ENCODE results near the gene TMEM45A.
"Not testable (repeated sequence)": the region's sequence is repeated elsewhere in the genome, so short reads cannot be mapped to it uniquely, and the experiment has no call there.

TMEM45A gene

DNA sequence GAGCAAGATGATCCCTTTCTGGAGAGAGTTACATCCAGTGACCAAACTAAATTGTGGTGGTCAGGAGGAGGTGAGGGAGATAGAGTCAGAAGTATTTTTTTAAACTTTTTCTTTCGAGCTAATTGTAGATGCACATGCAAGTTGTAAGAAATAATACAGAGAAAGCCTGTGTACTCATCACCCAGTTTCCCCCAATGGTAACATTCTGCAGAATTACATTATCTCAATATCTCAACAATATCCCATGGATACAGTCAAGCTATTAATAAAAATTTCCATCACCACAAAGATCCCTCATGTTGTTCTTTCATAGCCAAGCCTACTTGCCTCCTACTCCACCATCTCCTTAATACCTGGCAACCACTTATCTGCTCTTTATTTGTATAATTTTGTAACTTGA, 3.3 kb upstream of the TMEM45A start:
- DNase-seq: no peak

DNA sequence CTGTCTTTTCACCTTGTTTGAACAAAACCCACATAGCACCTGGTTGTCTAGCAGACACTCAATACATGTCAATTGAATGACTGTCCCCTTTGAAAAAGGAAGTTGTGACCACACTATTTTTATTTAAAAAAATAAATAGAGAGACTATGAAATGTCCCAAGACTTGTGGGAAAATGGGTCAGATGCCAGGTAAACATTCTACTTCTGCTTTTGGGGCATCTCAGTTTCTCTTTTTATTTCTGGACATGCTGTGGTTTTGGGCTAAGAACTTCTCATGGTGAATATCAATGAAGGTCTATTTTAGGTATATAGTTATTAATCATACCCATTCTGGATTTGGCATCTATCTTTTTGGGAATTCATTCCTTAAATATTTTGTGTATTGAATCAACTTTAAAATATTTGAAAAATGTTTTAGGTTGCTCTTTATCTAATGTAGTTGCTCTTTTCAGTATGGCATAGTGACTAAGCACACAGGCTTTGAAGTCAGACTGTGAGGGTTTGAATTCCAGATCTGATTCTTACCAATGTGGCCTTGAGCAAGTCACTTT, 4.4 kb downstream of the TMEM45A start:
- no peak for DNase-seq

DNA sequence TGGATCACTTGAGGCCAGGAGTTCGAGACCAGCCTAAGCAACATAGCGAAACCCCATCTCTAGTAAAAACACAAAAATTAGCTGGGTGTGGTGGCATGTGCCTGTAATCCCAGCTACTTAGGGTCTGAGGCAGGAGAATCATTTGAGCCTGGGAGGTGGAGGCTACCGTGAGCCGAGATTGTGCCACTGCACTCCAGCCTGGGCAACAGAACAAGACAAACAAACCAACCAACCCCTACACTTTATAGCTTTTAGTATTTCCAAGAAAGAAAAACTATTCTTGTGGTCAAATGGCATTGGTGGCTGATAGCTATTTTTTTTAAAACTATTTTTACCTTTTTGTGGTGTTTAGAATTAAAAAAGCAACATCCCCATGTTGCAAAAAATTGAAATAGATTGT, 7.2 kb downstream of the TMEM45A start:
- DNase-seq: no peak

DNA sequence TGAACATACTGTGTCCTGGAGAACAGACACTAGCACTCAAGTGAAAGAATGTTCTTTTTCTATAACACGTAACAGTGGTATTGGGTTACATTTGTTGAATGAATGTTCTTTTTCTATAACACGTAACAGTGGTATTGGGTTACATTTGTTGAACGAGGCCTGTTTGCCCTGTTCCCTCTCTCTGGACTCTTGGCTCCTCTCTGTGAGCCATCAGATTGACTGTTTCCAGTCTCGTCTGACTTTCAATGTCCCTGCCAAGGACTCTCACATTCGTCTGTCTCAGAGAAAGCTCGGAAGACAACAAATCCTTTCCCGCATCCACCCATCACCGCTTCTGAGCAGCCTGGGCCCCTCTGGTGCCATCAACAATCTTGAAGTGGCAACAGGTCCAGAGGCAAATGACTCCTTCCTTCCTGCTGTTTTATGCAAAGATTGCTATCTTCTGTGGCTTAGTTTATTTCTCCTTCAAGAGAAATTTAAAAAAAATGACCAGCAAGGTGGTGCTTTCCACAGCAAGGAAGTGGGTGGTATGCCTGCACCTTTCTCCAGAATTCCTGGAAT, 8.0 kb downstream of the TMEM45A start:
- no peak for DNase-seq

DNA sequence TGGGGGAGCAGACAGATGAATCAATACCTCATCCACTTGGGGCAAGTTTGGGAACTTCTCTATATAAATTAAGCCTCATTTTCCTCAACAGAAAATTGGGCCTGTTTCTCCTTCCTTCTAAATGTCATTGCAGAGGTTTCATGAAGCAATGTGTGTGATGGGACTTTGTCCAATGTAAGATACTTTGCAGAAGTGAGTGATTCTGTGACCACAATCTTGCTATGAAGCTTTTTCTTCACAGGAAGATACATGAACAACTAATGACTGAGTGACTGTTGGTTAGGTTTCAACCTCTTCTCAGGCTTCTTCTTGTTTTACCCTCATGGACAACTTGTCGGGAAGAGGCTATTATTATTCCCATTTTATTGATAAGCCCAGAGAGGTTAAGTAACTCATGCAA, 11.0 kb downstream of the TMEM45A start:
- no peak for DNase-seq

DNA sequence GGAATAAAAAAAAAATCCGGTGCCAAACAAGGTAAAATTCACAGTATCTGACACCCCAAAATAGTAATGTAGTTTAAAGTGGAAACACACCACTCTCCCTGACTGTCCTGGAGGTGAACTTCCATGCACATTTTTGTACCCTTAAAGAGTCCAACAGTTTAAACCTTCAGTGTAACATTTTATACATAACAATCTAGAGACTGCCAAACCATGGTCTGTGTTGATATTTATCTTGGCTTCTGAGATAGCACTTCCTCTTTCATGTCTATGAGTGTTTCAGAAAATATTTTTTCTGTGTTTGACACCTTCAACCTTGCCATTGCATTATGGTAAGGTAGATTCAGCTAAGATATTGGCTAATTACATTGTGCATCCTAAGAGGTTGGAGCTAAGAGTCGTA, 13.9 kb downstream of the TMEM45A start:
- DNase-seq: no peak

DNA sequence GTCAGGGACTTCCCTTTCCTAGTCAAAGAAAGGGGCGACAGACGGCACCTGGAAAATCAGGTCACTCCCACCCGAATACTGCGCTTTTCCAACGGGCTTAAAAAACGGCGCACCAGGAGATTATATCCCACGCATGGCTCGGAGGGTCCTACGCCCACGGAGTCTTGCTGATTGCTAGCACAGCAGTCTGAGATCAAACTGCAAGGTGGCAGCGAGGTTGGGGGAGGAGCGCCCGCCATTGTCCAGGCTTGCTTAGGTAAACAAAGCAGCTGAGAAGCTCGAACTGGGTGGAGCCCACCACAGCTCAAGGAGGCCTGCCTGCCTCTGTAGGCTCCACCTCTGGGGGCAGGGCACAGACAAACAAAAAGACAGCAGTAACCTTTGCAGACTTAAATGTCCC, 17.4 kb downstream of the TMEM45A start:
- not testable (repeated sequence) for DNase-seq

DNA sequence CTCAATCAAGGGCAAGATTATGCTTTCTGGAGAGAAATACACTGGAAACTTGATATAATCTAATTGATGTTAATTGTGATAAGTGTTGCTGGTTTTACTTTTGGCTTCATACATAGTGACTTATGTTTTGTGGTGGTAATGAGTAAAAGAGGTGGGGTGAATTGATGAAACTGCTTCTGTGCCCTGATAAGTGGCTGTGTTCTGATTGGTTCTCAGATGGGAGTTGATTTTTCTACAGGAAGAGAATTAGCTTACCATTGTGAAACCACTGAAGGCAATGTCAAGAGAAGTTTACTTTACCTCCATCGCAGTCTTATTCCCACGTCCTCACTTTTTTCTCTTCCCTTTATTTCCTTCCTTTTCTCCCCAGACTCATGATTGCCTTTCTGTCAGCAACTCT, 23.8 kb downstream of the TMEM45A start:
- DNase-seq: no peak

DNA sequence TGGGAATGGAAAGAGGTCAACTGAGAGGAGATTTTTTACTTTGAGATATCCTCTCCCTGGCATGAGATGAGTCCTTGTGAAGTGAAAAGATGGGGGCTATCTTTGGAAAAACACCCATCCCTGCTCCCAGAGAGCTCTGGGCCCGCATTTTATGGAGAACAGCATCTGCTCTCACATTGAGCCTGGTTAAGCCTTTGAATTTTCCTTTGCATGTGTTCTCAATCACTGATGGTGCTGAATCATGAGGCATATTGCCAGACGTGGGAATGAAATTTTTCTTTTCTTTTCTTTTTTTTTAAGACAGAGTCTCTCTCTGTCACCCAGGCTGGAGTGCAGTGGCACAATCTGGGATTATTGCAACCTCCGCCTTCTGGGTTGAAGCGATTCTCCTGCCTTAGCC, 24.4 kb downstream of the TMEM45A start:
- no peak for DNase-seq

DNA sequence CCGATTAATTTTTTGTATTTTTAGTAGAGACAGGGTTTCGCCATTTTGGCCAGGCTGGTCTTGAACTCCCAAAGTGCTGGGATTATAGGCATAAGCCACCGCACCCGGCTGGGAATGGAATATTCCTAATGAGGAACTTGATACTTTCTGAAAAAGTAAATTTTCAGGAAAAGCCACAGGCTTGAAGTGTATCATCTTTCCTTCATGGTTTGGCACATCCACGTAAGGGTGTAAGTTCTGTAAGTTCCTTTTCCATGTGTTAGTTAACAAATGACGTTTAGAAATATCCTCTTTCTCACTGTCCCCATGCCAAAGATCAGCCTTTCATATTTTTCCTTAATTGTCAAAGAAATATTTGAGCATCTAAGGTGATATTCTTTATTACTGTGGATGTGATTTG, 24.9 kb downstream of the TMEM45A start:
- no peak for DNase-seq

DNA sequence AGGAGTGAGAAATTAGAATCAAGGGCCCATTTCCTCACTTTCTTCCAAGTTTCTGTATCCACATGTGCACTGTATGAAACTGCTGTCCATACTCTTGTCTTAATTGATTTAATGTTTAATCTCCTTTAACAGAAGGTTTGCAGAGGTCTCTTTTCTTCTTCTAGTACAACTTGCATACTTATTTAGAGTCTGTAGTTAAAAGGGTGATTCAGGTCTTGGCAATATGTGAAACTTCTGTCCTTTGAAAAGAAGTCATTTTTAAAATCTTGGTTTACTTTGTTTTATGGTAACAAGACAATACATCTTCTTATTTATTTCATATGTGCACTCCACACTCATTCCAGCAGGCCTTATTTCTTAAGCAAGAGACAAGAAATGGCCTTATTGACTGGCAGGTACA, 25.8 kb downstream of the TMEM45A start:
- no peak for DNase-seq

DNA sequence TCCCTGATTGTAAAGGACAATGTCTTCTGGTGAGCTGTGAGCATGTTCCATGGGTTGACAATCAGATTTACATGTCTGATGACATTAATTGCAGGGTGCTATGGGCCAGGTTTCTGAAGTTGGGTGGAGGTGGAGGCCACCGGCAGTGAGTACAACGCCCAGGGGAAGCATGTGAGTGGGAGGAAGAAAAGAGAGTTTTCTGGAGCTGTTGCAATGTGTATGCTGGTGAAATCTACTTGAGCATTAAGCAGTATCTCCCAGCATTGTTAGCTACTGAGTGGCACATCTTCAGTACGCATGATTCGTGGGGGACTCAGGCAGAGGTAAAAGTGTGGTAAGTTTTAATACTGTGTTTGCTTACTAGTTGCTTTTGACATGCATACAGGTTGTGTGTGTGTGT, 26.6 kb downstream of the TMEM45A start:
- DNase-seq: no peak

DNA sequence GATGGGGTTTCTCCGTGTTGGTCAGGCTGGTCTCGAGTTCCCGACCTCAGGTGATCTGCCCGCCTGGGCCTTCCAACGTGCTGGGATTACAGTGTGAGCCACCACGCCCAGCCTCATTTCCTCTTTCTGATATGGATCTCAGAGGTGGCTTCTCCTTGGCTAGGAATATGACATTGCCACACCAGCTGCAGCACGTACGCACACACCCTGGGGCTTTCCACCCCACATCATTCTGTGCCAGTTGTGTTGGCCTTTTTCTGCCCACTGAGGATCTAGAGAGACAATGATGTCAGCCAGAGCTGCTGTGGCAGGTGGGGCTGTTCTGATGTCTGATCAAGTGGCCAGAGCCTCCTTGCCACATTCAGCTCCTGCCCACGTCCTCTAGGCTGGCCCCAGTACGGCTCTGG, 29.0 kb downstream of the TMEM45A start:
- no peak for DNase-seq

DNA sequence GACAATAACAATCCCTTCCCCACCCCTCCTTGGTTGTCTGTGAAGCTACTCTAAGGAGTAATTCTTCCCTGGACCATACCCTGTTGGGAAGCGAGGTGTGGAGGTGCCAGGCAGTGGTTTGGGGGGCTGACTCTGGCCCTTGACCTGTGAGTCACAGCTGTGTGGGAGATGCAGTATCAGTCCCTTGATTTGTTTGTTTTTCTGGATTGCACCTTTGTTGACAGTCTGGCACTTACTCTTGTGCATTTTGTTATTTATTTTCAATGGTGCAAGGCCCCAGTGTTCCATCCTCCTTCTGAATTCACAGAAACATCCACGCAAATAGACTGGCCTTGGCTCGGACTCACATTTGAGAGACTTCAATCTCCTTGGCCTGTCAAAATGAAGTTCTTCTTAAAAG, 29.7 kb downstream of the TMEM45A start:
- DNase-seq: no peak

DNA sequence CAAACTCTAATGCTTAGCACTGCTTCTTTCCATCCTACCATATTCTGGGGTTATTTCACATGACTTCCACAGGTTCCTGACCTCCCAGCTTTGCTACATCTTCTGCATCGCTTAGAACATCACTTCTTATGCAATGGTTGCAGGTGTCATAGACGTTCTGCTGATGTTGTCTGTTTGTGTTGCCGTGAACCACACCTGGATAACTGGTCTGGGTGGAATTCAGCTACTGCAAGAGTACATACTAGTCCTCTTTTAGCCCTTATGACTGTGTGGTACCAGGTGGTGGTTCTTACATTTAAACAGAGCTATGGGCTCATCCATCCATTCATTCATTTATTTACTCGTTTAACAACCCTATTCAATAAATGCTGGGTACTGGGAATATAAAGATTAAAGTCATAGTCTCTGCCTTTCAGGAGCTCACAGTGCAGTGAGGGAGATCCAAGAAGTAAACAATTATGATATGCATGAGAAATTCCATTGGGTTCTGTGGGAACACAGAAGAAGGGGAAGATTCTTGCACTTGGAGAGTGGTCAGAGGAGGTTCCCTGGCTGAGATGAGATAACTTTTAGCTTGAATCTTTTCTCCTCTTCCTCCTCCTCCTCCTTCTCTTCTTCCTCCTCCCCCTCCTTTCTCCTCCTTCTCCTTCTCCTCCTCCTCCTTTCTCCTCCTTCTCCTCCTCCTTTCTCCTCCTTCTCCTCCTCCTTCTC, 30.8 kb downstream of the TMEM45A start:
- no peak for DNase-seq

DNA sequence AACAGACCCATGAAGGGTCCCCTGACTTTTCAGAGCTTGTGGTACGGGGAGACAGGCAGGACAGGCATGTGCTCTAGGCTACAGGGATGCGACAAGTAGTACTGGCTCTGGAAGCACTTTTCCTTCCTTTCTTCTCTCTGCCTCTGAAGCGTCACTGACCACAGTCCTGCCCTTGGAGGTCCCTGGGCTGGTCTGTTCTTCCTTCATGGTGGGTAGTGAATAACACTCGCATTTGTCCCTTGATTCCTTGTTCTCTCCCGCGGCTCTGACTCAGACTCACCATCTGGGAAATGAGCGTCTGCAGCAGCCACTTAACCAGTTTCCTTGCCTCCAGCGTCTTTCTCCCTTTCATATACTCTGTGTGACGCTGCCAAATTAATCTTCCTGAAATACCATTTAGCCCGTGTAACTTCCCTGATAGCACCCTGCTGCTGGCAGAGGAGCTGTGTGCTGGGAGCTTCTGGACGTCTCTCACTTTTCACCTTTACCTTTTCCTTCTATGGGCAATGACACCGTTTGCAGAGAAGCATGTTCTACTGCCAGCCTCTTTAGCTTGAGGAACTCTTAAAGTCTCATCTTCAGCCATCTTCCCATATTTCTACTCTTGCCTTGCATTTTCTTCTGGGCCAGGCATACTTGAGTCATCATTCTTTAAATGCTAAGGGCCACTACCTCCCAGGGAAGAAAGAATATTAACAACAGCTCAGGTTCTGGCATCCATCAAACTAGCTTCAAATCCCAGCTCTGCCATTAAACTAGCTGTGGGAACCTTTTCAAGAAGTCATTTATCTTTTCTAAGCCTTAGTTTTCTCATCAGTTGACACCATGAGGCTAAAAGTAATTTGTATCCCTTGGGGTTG, 33.6 kb downstream of the TMEM45A start:
- DNase-seq: no peak

DNA sequence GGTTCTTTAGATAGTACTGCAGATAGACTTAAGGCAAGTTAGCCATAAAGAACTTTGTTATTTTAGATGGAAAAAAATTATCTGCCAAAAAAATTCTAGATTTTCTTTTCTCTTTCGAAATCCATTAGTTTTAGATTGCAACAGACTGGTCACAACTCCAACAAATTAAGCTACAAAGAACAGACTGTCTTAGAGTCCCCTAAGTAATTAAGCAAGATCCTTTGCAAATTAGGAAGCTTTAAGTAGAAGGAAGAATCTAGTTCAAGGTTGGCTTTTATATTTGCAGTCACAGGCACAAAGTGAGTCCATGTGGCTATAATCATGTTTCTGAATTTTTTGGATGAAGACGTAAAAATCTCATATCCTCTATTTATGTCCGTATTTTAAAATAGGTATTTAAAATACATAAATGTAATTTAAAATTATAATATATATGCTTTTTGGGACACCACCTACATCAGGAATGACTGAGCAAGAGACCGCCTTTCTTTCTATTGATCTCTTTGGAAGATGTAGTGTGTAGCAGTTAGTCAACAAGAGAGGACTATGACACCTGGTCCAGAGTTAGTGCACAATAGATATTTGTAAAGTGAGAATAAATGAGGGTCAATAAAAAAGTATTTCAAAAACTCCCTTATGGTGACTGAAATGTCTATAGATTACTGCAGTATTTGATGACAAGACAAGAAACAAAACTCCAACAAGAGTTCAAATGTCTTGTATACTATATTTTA, 34.4 kb downstream of the TMEM45A start:
- no peak for DNase-seq

DNA sequence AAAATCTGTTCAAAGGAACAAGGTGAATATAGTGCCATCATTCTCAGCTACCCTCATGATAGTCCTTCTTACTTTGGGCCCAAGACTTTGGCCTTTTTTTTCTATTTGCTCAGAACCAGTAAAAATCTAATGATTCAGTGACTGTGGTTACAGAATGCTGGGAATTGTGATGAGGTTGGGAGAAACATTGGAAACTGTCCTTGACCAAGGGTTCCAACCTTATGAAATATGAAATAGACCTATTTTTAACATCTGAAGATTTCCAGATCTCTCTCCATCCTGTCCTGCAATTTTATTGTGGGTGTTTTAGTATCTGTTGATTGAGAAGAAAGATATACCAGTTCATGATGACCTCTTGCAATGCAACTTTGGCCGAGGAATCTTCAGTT, 34.9 kb downstream of the TMEM45A start:
- no peak for DNase-seq

DNA sequence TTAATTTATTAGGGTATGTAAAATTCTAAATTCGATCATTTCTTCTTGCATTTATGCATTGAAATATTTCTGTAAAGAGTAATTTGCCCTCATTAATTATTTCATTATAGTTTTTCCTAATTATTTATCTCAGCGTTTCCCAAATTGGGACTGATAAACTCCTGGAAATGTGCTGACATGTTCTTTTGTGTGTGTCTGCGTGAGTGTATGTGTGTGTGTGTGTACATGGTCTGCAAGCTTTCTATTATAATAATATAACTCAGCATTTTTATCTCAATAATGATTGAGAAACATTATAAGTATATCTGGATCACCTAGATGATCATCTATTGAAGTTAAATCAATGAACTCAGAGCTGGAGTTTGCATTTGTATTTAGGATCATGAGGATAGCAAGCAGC, 38.7 kb downstream of the TMEM45A start:
- no peak for DNase-seq

DNA sequence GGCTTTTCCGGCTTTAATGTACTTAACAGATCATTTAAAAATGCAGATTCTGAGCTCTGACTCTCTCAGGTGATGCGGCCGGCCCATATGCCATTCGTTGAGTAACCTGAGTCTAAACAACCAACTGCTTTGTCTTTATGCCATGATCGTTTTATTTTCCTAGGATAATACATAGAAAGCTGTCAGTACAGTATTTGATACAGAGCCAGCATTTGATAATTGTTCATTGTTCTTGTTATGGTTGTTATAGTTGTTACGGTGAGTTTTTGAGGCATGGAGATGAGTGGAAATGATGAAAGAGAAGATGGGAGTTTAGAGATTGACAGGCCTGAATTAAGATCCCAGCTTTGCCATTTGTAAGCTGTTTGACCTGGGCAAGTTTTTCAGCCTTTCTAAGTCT, 40.0 kb downstream of the TMEM45A start:
- DNase-seq: no peak

DNA sequence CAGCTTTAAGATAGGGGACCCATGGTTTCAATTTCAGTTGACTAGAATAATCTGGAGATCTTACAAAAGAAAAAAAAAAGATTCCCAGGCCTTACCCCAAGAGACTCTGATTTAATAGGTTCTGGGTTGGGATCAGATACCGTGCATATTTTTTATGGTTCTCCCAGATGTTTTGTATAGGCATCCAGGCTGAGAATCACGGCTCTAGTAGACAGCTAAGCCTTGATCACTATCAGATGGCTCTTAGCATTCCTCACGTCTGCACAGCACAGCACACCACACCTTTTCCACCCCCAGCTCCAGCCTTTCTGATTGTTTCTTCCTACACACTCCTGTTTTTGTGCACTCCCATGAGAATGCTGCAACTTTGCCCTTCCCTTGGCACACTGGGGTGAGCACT, 40.8 kb downstream of the TMEM45A start:
- DNase-seq: peak; percentile 25

DNA sequence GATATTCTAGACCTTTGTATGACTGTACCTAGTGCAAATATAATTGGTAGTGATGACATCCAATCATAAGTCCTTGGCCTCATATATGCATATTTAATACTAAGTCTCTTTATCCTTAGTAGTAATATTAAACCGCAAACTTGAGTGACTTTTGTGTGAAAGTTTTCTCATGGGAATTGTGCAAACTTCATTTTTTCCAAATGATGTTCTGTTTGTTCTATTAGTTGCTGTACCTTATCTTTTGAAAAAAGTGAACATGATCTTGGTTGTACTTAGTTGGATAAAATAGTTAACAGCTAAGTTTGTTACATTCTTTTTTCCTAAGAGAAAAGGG, 43.2 kb downstream of the TMEM45A start:
- DNase-seq: no peak

DNA sequence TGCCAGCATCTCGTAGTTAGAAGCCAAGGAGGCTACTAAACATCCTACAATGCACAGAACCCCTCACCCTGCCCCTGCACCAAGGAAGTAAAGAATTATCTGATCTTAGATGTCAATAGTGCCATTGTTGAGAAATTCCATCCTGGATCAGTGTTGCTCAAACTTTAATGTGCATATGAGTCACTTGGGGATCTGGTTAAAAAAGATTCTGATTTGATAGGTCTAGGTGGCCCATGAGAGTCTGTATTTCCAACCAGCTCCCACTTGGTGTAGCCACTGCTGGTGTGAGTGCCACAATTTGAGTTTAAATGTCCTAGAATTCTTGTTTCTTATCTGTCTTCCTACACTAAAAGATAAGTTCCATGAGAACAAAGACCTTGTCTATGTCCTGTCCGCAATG, 43.7 kb downstream of the TMEM45A start:
- no peak for DNase-seq

All from NCI-H82 (cell line).